T-helper 1 cell (primary cell): Measurements from ENCODE around the gene GALNT2.

Experiments
- DNase-seq, 5 donors: peaks; one replicate each; pipeline ENCODE4 v3.0.0-alpha.2; 2012 to 2020

GALNT2 gene

GRCh38 chr1:230216896-230217295, 149.9 kb downstream of the GALNT2 start:
- no peak for DNase-seq

GRCh38 chr1:230218667-230219066, 151.6 kb downstream of the GALNT2 start:
- no peak for DNase-seq

DNA sequence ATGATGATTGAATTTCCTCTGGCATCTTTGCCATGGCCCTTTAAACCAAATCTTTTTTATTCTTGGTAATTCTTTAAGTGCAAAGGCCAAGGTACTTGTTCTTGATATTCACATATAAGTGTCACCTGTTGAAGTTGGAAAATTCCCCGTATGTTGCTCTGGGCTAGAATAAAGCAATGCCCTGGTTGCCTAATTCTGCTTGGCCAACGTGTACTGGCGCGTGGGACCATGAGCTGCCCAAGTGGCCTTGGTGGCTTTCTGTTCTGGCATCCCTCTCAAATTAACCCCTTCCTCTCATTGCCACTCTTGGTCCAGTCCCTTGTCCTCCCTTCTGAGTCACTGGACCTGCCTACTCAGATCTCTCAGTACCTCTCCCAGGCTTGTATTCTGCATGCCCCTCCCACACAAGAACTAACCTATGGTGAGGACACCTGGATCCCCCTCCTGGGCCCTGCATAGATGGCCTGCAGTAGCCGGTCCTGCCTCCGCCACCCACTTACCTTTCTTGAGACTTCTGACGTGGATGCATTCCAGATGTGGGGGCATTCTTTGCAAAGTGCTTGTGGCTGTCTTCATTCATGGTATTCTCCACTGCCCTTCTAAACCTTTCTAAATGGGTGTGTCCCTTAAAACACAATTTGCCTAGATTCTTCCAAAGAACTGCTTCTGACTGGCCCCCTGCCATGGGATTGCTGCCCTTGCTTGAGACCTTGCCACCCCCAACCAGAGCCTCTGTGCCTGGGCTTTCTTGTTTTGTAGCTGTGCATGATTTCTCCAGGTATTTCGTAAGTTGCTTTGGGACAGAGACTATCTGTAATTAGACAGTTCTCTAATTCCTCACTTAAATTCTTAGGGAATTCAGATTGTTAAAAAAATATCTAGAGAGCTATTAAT, 152.4 kb downstream of the GALNT2 start:
- DNase-seq, result no peak

GRCh38 chr1:230220478-230220877, 153.4 kb downstream of the GALNT2 start:
- DNase-seq, result no peak

DNA sequence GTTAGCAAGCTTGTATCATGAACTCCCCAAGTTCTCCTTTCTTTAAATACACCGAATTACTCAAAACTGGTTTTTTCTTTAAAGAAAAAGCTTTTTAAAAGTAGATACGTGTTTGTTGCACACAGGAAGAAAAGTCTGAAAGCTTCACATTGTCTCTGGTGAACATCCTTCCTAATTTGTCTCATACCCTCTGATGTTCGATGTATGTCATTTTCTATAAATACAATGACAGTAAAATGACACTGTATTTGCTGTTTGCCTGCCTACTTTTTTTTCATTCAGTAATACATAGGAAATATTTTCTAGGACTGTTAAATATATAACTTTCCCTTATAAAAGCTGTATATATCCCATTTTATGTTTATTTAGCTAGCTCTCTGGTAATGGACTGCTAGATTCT, 153.9 kb downstream of the GALNT2 start:
- no peak for DNase-seq

DNA sequence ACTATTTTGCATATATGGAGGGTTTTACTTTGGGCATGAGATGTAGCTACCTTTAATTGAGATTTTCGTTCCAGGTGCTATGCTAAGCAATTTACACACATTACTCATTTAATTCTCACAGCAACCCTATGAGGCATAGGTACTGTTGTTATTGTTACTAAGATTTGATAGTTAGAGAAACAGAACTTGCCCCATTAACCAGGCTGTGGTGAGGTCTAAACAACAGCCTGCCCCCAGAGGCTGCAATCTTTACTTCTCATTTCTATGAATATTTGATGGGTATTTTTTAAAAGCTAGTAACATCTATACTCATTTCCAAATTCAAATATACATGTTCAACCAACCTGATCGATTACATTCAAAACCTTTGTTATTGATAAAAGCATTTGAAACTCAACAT, 155.6 kb downstream of the GALNT2 start:
- no peak for DNase-seq

- no peak for DNase-seq
Measured at GRCh38 chr1:230224101-230224960, 157.3 kb downstream of the GALNT2 start.

- DNase-seq, result no peak
Measured at GRCh38 chr1:230226007-230226800, 159.2 kb downstream of the GALNT2 start.

- no peak for DNase-seq
Measured at GRCh38 chr1:230226814-230227213, 159.8 kb downstream of the GALNT2 start.

DNA sequence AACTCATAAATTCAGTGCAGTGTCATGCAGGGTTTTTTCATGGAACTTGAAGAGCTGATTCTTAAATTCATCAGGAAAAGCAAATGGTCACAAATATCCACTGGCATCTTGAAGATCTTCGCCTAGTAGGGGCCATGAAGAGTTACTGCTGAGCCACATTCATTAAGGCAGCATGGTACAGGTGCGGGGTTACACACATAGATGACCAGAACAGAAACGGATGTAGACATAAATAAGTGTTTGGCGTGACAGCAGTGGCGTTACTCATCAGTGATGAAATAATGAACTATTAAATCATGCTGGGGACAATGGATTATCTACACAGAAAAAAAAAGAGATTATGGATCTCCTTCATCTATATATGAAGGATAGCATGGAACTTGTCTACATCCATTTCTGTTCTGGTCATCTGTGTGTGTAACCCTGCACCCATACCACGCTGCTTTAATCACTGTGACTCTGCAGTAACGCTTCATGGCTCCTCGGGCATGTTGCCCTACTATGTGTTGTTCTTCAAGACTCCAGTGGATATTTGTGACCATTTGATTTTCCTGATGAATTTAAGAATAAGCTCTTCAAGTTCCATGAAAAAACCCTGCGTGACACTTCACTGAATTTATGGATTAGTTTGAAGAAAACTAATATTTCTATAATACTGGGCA, 161.3 kb downstream of the GALNT2 start:
- no peak for DNase-seq

DNA sequence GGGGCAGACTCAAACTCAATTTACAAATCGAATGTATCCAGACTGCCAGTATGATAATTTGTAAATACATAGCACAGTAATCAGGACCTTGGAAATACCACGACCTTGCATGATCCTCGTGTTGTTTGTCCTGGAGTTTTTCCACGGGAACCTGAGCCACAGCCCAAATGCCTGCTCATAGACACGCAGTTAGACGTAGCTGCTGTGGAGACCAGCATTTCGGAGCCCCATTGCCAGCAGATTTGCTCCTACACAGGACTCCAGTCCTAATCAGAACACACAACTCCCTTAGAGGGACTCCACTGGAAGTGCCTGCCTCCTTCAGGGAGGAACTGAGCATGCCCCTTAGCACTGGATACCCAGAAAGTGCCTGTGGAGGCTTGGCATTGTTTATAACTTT, 163.2 kb downstream of the GALNT2 start:
- DNase-seq, result no peak

- no peak for DNase-seq
Measured at GRCh38 chr1:230230948-230231773, 164.1 kb downstream of the GALNT2 start.

- no peak for DNase-seq
Measured at GRCh38 chr1:230231774-230232145, 164.7 kb downstream of the GALNT2 start.

GRCh38 chr1:230232371-230232771, 165.3 kb downstream of the GALNT2 start:
- no peak for DNase-seq

GRCh38 chr1:230233786-230234185, 166.7 kb downstream of the GALNT2 start:
- DNase-seq, result no peak

GRCh38 chr1:230235876-230236275, 168.8 kb downstream of the GALNT2 start:
- DNase-seq, result no peak

DNA sequence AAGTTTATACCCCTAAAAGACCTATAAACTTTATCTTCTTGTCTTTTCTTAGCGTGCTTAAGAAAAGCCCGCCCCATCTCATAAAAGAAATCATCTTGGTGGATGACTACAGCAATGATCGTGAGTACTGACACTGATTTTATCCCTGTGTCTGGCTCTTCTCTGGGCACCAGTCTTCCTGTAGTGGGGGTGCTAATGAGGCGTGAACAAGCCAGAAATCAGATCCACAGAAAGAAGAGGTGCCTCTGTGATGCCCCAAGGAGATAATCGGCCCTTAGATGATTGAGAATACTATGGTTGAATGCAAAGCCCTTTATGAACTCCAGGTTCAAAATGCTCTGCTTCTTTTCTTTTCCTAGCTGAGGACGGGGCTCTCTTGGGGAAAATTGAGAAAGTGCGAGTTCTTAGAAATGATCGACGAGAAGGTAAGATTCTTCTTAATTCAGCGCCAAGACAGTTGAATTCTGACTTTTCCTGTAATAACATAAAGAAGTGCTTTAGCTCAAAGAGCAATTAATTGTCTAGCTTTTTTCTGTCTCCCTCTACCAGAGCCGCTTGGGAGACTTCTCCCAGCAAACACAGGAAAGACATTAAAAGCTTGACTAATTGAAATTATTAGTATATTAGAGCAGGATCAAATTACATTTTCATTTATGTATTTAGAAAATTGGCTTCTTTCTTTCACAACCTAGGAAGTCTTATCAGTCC, 169.4 kb downstream of the GALNT2 start:
- DNase-seq, result no peak

DNA sequence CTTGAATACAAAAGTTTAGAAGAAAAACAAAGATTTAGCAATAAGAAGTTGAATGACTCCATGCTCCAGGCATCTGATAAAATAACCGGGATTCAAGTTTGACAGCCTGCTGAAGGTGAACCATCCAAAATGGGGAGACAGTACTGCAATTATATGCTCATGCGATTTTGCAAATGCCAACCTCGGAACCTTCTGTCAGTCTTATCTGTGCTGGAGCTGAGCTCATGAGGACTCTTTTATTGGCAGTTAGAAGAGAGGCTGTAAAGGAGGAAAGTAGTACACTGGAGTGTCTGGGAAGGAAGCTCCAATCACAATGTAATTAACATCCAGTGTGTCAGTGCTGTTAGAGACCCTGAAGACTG, 170.0 kb downstream of the GALNT2 start:
- no peak for DNase-seq

DNA sequence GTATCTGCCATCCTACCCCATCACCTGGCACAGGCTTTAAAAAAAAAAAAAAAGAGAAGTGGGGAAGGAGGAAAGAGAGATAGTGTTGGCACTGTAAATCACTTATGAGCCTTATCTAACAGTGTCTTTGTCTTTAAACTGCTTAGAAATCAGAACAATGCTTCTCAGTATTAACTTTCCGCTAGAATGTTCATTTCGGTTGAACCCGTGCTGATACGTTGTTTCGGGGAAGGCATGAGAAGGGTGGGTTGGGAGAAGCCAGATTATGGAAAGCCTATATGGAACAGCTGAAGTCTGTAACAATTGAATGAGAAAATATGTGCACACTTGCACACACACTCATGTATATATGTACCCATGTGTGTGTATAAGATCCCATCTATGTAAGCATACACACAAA, 170.8 kb downstream of the GALNT2 start:
- DNase-seq, result no peak

- DNase-seq, result peak in 1 of 5 donors; percentile 36
Measured at GRCh38 chr1:230240446-230241086, 173.5 kb downstream of the GALNT2 start.
